H9 (cell line): Measurements from ENCODE around the gene RXRB. TPM values are rescaled to one million over a fixed set of nuclear protein-coding genes. Genes with fewer than 3 reads are reported as not detected.

Experiments used
- DNase-seq: peaks from one replicate; pipeline ENCODE4 v3.0.0-alpha.2; 2017
- H2AFZ ChIP-seq: one replicate; pipeline ENCODE4 v1.6.1; 2013; ENCODE audit warnings: mild to moderate bottlenecking, low read length, control low read depth, moderate library complexity
- H2AK5ac ChIP-seq: 2 replicates; pipeline ENCODE4 v1.6.1; 2013; ENCODE audit warnings: low read length, control low read depth, mixed read lengths; ENCODE audit not compliant: insufficient read length
- H2BK120ac ChIP-seq: one replicate; pipeline ENCODE4 v1.6.1; 2013; ENCODE audit warnings: low read depth, mild to moderate bottlenecking, low read length, control low read depth, inconsistent platforms; ENCODE audit not compliant: poor library complexity, severe bottlenecking
- H2BK12ac ChIP-seq: 2 replicates; pipeline ENCODE4 v1.6.1; 2013; ENCODE audit warnings: low read length, control low read depth, mixed read lengths, low read depth; ENCODE audit not compliant: insufficient read length
- H2BK15ac ChIP-seq: 2 replicates; pipeline ENCODE4 v1.6.1; 2013; ENCODE audit warnings: low read depth, low read length, control low read depth
- H2BK20ac ChIP-seq: one replicate; pipeline ENCODE4 v1.6.1; 2013; ENCODE audit warnings: low read depth, mild to moderate bottlenecking, low read length, control low read depth, inconsistent platforms; ENCODE audit not compliant: poor library complexity, severe bottlenecking
- H2BK5ac ChIP-seq: 2 replicates; pipeline ENCODE4 v1.6.1; 2013; ENCODE audit warnings: low read length, control low read depth, mixed read lengths; ENCODE audit not compliant: insufficient read length
- H3K14ac ChIP-seq: 2 replicates; pipeline ENCODE4 v1.6.1; 2013; ENCODE audit warnings: low read length, control low read depth; ENCODE audit not compliant: insufficient read depth
- H3K18ac ChIP-seq: 2 replicates; pipeline ENCODE4 v1.6.1; 2013; ENCODE audit warnings: low read depth, mild to moderate bottlenecking, mixed read lengths, low read length, control low read depth; ENCODE audit not compliant: insufficient read length
- H3K23ac ChIP-seq: 2 replicates; pipeline ENCODE4 v1.6.1; 2013; ENCODE audit warnings: low read length, control low read depth, mixed read lengths, low read depth; ENCODE audit not compliant: insufficient read length
- H3K23me2 ChIP-seq: 2 replicates; pipeline ENCODE4 v1.6.1; 2013; ENCODE audit warnings: low read depth, mild to moderate bottlenecking, mixed read lengths, low read length, control low read depth; ENCODE audit not compliant: insufficient read length, poor library complexity, severe bottlenecking
- H3K27ac ChIP-seq: 2 replicates; pipeline ENCODE4 v1.5.1; 2013; ENCODE audit warnings: low read length, control low read depth, mixed read lengths, low read depth; ENCODE audit not compliant: insufficient read length
- H3K27me3 ChIP-seq: 2 replicates; pipeline ENCODE4 v1.6.1; 2013; ENCODE audit warnings: low read length, control low read depth, inconsistent platforms; ENCODE audit not compliant: insufficient read depth
- H3K4ac ChIP-seq: 2 replicates; pipeline ENCODE4 v1.6.1; 2013; ENCODE audit warnings: low read depth, mild to moderate bottlenecking, control low read depth, inconsistent platforms, low read length, moderate library complexity
- H3K4me1 ChIP-seq: 2 replicates; pipeline ENCODE4 v1.6.1; 2013; ENCODE audit warnings: low read length, control low read depth, inconsistent platforms; ENCODE audit not compliant: insufficient read depth
- H3K4me2 ChIP-seq: 2 replicates; pipeline ENCODE4 v1.6.1; 2013; ENCODE audit warnings: low read length, control low read depth, mixed read lengths; ENCODE audit not compliant: insufficient read length, insufficient read depth
- H3K56ac ChIP-seq: 2 replicates; pipeline ENCODE4 v1.6.1; 2013; ENCODE audit warnings: low read depth, mild to moderate bottlenecking, mixed read lengths, low read length, control low read depth; ENCODE audit not compliant: insufficient read length
- H3K79me1 ChIP-seq: 2 replicates; pipeline ENCODE4 v1.6.1; 2013; ENCODE audit warnings: low read depth, mild to moderate bottlenecking, moderate library complexity, low read length, control low read depth, inconsistent platforms; ENCODE audit not compliant: insufficient read depth, poor library complexity, severe bottlenecking
- H3K79me2 ChIP-seq: 2 replicates; pipeline ENCODE4 v1.6.1; 2013; ENCODE audit warnings: low read length, control low read depth, inconsistent platforms; ENCODE audit not compliant: insufficient read depth
- H3K9ac ChIP-seq: 2 replicates; pipeline ENCODE4 v1.6.1; 2013; ENCODE audit warnings: low read length, control low read depth, mixed read lengths; ENCODE audit not compliant: insufficient read length; ENCODE audit errors: extremely low read depth
- H3K9me3 ChIP-seq: one replicate; pipeline ENCODE4 v1.6.1; 2013; ENCODE audit warnings: low read depth, low read length, inconsistent platforms; ENCODE audit not compliant: control insufficient read depth
- H3T11ph ChIP-seq: one replicate; pipeline ENCODE4 v1.6.1; 2013; ENCODE audit warnings: mild to moderate bottlenecking, low read length, control low read depth, inconsistent platforms
- H4K20me1 ChIP-seq: one replicate; pipeline ENCODE4 v1.6.1; 2013; ENCODE audit not compliant: control insufficient read depth, insufficient read length, insufficient read depth
- H4K5ac ChIP-seq: 2 replicates; pipeline ENCODE4 v1.6.1; 2013; ENCODE audit warnings: low read depth, mild to moderate bottlenecking, mixed read lengths, low read length, control low read depth; ENCODE audit not compliant: insufficient read length
- H4K8ac ChIP-seq: replicated peaks from 2 replicates; pipeline ENCODE4 v1.6.1; 2013; ENCODE audit warnings: low read length, control low read depth, mixed read lengths, low read depth; ENCODE audit not compliant: insufficient read length
- H4K91ac ChIP-seq: 2 replicates; pipeline ENCODE4 v1.6.1; 2013; ENCODE audit warnings: low read depth, mild to moderate bottlenecking, moderate library complexity, mixed read lengths, low read length, control low read depth; ENCODE audit not compliant: insufficient read length
- H3K27ac Mint-ChIP-seq, 3 experiments: 2 replicates in 2 of 3; 3 replicates in 1 of 3; pipeline ENCODE4 v1.8.0; 2020 to 2021; ENCODE audit warnings: mixed read lengths in 3 of 3, mild to moderate bottlenecking in 1 of 3, moderate library complexity in 1 of 3
- H3K27me3 Mint-ChIP-seq: 2 replicates; pipeline ENCODE4 v1.8.0; 2021; ENCODE audit warnings: low read depth, mild to moderate bottlenecking, moderate library complexity, mixed read lengths
- H3K36me3 Mint-ChIP-seq, 3 experiments: 2 replicates in 2 of 3; 3 replicates in 1 of 3; pipeline ENCODE4 v1.8.0; 2020 to 2021; ENCODE audit warnings: low read depth in 3 of 3, mixed read lengths in 3 of 3; ENCODE audit not compliant: insufficient read depth in 1 of 3
- H3K4me1 Mint-ChIP-seq, 2 experiments: 2 replicates each; pipeline ENCODE4 v1.8.0; 2020; ENCODE audit warnings: mixed read lengths in 2 of 2
- H3K4me3 Mint-ChIP-seq, 2 experiments: 2 replicates in 1 of 2; 3 replicates in 1 of 2; pipeline ENCODE4 v1.8.0; 2020 to 2021; ENCODE audit warnings: mild to moderate bottlenecking in 2 of 2, mixed read lengths in 2 of 2, moderate library complexity in 1 of 2
- H3K9me3 Mint-ChIP-seq, 2 experiments: 2 replicates in 1 of 2; 3 replicates in 1 of 2; pipeline ENCODE4 v1.8.0; 2020; ENCODE audit warnings: mild to moderate bottlenecking in 2 of 2, mixed read lengths in 2 of 2, moderate library complexity in 1 of 2
- WGBS: extraction: QIAGEN DNeasy Blood & Tissue Kit; methylation state at CpG from one replicate; pipeline ENCODE4 v1.1.7; 2013; ENCODE audit warnings: missing lambda C conversion rate, low lambda C conversion rate, mixed read lengths; ENCODE audit not compliant: insufficient read length; ENCODE audit errors: extremely low coverage; 5-methylcytosine and 5-hydroxymethylcytosine counted together
- total RNA-seq: library from RNA; stranded (reverse); gene quantifications from 2 replicates; pipeline ENCODE4 v1.2.1, GENCODE V29; 2021
- TF ChIP-seq, protein P1 (sequence below): fragments of 200-600 bp; sonication (generic); conservative IDR thresholded peaks from 3 replicates; pipeline ENCODE4 v1.8.0; 2021; ENCODE audit warnings: antibody characterized with exemption, mild to moderate bottlenecking

Gene RXRB
- total RNA-seq, 1 experiment from 2014 or later: 14.8 TPM

DNA sequence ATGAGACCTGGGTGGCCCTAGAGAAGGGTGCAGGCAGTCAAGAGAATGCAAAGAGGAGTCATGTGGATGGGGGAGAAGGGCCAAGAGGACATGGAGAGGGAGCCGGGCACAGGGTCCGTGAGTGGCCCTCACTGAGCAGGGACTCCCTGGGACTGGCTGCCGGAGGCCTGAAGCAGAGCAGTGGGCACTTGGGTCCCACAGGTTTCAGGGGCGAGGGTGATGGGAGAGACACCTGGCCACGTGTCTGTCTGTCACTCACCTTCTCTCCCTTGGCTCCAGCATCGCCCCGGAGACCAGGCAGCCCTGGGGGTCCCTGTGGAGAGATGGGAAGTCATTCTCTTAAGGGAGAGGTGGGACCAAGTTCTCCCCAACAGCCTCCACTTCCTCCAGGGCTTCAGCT lies 33.7 kb downstream of the RXRB start:
- WGBS: no CpG with 5 or more reads among the region's 7 CpGs
- no peak overlapping the region for H2BK15ac ChIP-seq
- Mint-ChIP-seq H3K27me3 (peaks cover 25% of the 10 kb centered on the region), H3K9me3 (no peaks in the 10 kb centered on the region), H3K27ac (0 out of 7 replicates have a peak overlapping the region, but pooled peaks of 1 of the 3 experiments have one; percentile 17), H3K4me1 (peaks cover 14 to 15% of the 10 kb centered on the region in 2 experiments), H3K36me3 (no peaks in the 10 kb centered on the region), H3K4me3 (no peak overlapping the region)
- H2BK12ac ChIP-seq: no peak overlapping the region
- no peaks in the 10 kb centered on the region for H3K79me2 ChIP-seq
- no peak overlapping the region for H3K18ac ChIP-seq
- no peak overlapping the region for H3K23ac ChIP-seq
- H3K23me2 ChIP-seq: peaks cover 2% of the 10 kb centered on the region
- H4K20me1 ChIP-seq: peaks cover 3% of the 10 kb centered on the region
- H3K4me1 ChIP-seq: no peaks in the 10 kb centered on the region
- H2BK5ac ChIP-seq: no peak overlapping the region
- H4K5ac ChIP-seq: no peak overlapping the region
- TF ChIP-seq, protein P1, sequence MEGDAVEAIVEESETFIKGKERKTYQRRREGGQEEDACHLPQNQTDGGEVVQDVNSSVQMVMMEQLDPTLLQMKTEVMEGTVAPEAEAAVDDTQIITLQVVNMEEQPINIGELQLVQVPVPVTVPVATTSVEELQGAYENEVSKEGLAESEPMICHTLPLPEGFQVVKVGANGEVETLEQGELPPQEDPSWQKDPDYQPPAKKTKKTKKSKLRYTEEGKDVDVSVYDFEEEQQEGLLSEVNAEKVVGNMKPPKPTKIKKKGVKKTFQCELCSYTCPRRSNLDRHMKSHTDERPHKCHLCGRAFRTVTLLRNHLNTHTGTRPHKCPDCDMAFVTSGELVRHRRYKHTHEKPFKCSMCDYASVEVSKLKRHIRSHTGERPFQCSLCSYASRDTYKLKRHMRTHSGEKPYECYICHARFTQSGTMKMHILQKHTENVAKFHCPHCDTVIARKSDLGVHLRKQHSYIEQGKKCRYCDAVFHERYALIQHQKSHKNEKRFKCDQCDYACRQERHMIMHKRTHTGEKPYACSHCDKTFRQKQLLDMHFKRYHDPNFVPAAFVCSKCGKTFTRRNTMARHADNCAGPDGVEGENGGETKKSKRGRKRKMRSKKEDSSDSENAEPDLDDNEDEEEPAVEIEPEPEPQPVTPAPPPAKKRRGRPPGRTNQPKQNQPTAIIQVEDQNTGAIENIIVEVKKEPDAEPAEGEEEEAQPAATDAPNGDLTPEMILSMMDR: no peak
- no peak overlapping the region for H2BK20ac ChIP-seq
- no peak overlapping the region for H3T11ph ChIP-seq
- no peak overlapping the region for H3K56ac ChIP-seq
- H3K9me3 ChIP-seq: no peaks in the 10 kb centered on the region
- no peak overlapping the region for H3K4me2 ChIP-seq
- no peak overlapping the region for H3K9ac ChIP-seq
- H3K27ac ChIP-seq: no peak overlapping the region
- H3K4ac ChIP-seq: no peak overlapping the region
- no peak overlapping the region for H2AFZ ChIP-seq
- H3K14ac ChIP-seq: no peak overlapping the region; the same call in 1 of the 2 replicates
- no peak for DNase-seq
- no peak overlapping the region for H4K91ac ChIP-seq
- H2AK5ac ChIP-seq: no peak overlapping the region
- no peaks in the 10 kb centered on the region for H3K79me1 ChIP-seq
- H4K8ac ChIP-seq: no peak overlapping the region
- peaks cover 2% of the 10 kb centered on the region; the same call in 1 of the 2 replicates for H3K27me3 ChIP-seq
- no peak overlapping the region for H2BK120ac ChIP-seq
